IMR-90 (cell line): ENCODE data around the gene PIM3. TPM values are rescaled to one million over a fixed set of nuclear protein-coding genes. Genes with fewer than 3 reads are reported as not detected.

Experiments used
- ATAC-seq: fragments of 200-7000 bp; cut with Tn5 transposase; 2 replicates; pipeline ENCODE4 v1.9.1; 2020; ENCODE audit warnings: low read depth, mild to moderate bottlenecking, moderate library complexity
- BruUV-seq: library from RNA; stranded (reverse); fragments of 400-500 nt; replicated peaks from 2 replicates; lab custom pipeline; 2021; lab: Mats Ljungman, UMichigan
- CTCF ChIA-PET: fragments of 300-600 bp; formaldehyde crosslinking; extraction: SDS; loops from one replicate; lab custom pipeline; 2021; ENCODE audit warnings: antibody characterized with exemption; lab: Yijun Ruan, JAX
- POLR2A ChIA-PET: fragments of 300-600 bp; sonication (Branson Sonifier 250); formaldehyde crosslinking; loops from one replicate; lab custom pipeline; 2022; ENCODE audit warnings: antibody characterized with exemption; ENCODE audit not compliant: unreplicated experiment; lab: Charles Lee
- DNase-seq: peaks from one replicate; pipeline ENCODE4 v3.0.0; 2013
- H2AFZ ChIP-seq: replicated peaks from 2 replicates; pipeline ENCODE3; 2013; ENCODE audit warnings: low read length, mild to moderate bottlenecking; ENCODE audit not compliant: poor library complexity
- H2AK5ac ChIP-seq: 2 replicates; pipeline ENCODE4 v1.6.1; 2013; ENCODE audit warnings: low read depth, low read length, inconsistent platforms
- H2AK9ac ChIP-seq: replicated peaks from 2 replicates; pipeline ENCODE3; 2013; ENCODE audit warnings: mild to moderate bottlenecking, low read depth, low read length, moderate library complexity; ENCODE audit not compliant: poor library complexity
- H2BK120ac ChIP-seq: 2 replicates; pipeline ENCODE4 v1.6.1; 2013; ENCODE audit warnings: low read depth, low read length, inconsistent platforms
- H2BK15ac ChIP-seq: 3 replicates; pipeline ENCODE4 v1.6.1; 2013; ENCODE audit warnings: low read depth, low read length, inconsistent platforms
- H2BK20ac ChIP-seq: 2 replicates; pipeline ENCODE4 v1.6.1; 2013; ENCODE audit warnings: low read depth, mild to moderate bottlenecking, inconsistent platforms, low read length, moderate library complexity
- H2BK5ac ChIP-seq: 2 replicates; pipeline ENCODE4 v1.6.1; 2013; ENCODE audit warnings: mild to moderate bottlenecking, low read depth, low read length, inconsistent platforms; ENCODE audit not compliant: poor library complexity, severe bottlenecking
- H3K14ac ChIP-seq: replicated peaks from 2 replicates; pipeline ENCODE4 v1.6.1; 2013; ENCODE audit warnings: low read depth, low read length, inconsistent platforms
- H3K18ac ChIP-seq: 2 replicates; pipeline ENCODE4 v1.6.1; 2013; ENCODE audit warnings: low read depth, low read length, control low read depth
- H3K23ac ChIP-seq: 2 replicates; pipeline ENCODE4 v1.6.1; 2013; ENCODE audit warnings: low read depth, low read length, inconsistent platforms
- H3K27ac ChIP-seq: 2 replicates; pipeline ENCODE4 v1.5.1; 2013; ENCODE audit warnings: mild to moderate bottlenecking, control low read depth, low read length; ENCODE audit not compliant: insufficient read depth
- H3K27me3 ChIP-seq: 2 replicates; pipeline ENCODE4 v1.6.1; 2013; ENCODE audit warnings: low read length; ENCODE audit not compliant: control insufficient read depth, insufficient read depth
- H3K36me3 ChIP-seq: 2 replicates; pipeline ENCODE4 v1.6.1; 2013; ENCODE audit warnings: low read length, mixed read lengths; ENCODE audit not compliant: control insufficient read depth, insufficient read depth
- H3K4ac ChIP-seq: 2 replicates; pipeline ENCODE4 v1.6.1; 2013; ENCODE audit warnings: low read depth, low read length, inconsistent platforms
- H3K4me1 ChIP-seq: 2 replicates; pipeline ENCODE4 v1.6.1; 2013; ENCODE audit warnings: low read length, mixed read lengths; ENCODE audit not compliant: control insufficient read depth, insufficient read depth
- H3K4me2 ChIP-seq: 2 replicates; pipeline ENCODE4 v1.6.1; 2013; ENCODE audit warnings: low read depth, mild to moderate bottlenecking, control low read depth, low read length, moderate library complexity
- H3K4me3 ChIP-seq: 2 replicates; pipeline ENCODE4 v1.5.1; 2013; ENCODE audit warnings: low read depth, mild to moderate bottlenecking, control low read depth, low read length, moderate library complexity; ENCODE audit not compliant: insufficient read depth
- H3K56ac ChIP-seq: 2 replicates; pipeline ENCODE4 v1.6.1; 2013; ENCODE audit warnings: low read length, inconsistent platforms; ENCODE audit not compliant: insufficient read depth; ENCODE audit errors: extremely low read depth
- H3K79me1 ChIP-seq, 2 experiments: 2 replicates each; pipeline ENCODE4 v1.6.1; 2013; ENCODE audit warnings: low read length in 2 of 2, inconsistent platforms in 1 of 2, low read depth in 1 of 2
- H3K9ac ChIP-seq: 2 replicates; pipeline ENCODE4 v1.6.1; 2013; ENCODE audit warnings: low read depth, low read length, control low read depth
- H3K9me1 ChIP-seq: 2 replicates; pipeline ENCODE4 v1.6.1; 2013; ENCODE audit warnings: low read length, inconsistent platforms; ENCODE audit not compliant: insufficient read depth
- H3K9me3 ChIP-seq: 2 replicates; pipeline ENCODE4 v1.6.1; 2013; ENCODE audit warnings: low read length; ENCODE audit not compliant: control insufficient read depth, insufficient read depth
- H4K20me1 ChIP-seq: 2 replicates; pipeline ENCODE4 v1.6.1; 2013; ENCODE audit warnings: low read length, inconsistent platforms; ENCODE audit not compliant: insufficient read depth
- H4K5ac ChIP-seq: 2 replicates; pipeline ENCODE4 v1.6.1; 2013; ENCODE audit warnings: mild to moderate bottlenecking, low read depth, low read length, control low read depth
- H4K8ac ChIP-seq, 2 experiments: 2 replicates each; pipeline ENCODE4 v1.6.1; 2013; ENCODE audit warnings: low read depth in 2 of 2, low read length in 2 of 2, control low read depth in 1 of 2, inconsistent platforms in 1 of 2
- H4K91ac ChIP-seq: 2 replicates; pipeline ENCODE4 v1.6.1; 2013; ENCODE audit warnings: low read depth, low read length, inconsistent platforms; ENCODE audit not compliant: insufficient read depth
- CEBPB ChIP-seq: IDR thresholded peaks from 2 replicates; pipeline ENCODE4 v1.6.1; 2012; ENCODE audit warnings: low read depth, low read length, improper control_type of control experiment
- CHD1 ChIP-seq: IDR thresholded peaks from 2 replicates; pipeline ENCODE4 v1.6.1; 2012; ENCODE audit warnings: low read depth, low read length, improper control_type of control experiment
- CTCF ChIP-seq: conservative IDR thresholded peaks from 2 replicates; pipeline ENCODE4 v1.5.1; 2012; ENCODE audit warnings: mild to moderate bottlenecking, low read depth, low read length, improper control_type of control experiment
- ELK1 ChIP-seq: fragments of 150-350 bp; IDR thresholded peaks from 2 replicates; pipeline ENCODE4 v1.6.1; 2016; ENCODE audit warnings: low read depth, mild to moderate bottlenecking, low read length, moderate library complexity, borderline replicate concordance
- FOS ChIP-seq: fragments of 150-350 bp; IDR thresholded peaks from 2 replicates; pipeline ENCODE4 v1.6.1; 2016; ENCODE audit warnings: low read depth, low read length
- MAFK ChIP-seq: IDR thresholded peaks from 2 replicates; pipeline ENCODE4 v1.6.1; 2012; ENCODE audit warnings: low read depth, low read length, improper control_type of control experiment
- MAZ ChIP-seq: IDR thresholded peaks from 2 replicates; pipeline ENCODE4 v1.6.1; 2012; ENCODE audit warnings: low read depth, mild to moderate bottlenecking, low read length, improper control_type of control experiment, moderate library complexity, borderline replicate concordance
- MXI1 ChIP-seq: IDR thresholded peaks from 2 replicates; pipeline ENCODE4 v1.6.1; 2012; ENCODE audit warnings: low read depth, mild to moderate bottlenecking, low read length, moderate library complexity, borderline replicate concordance
- NFE2L2 ChIP-seq: fragments of 150-350 bp; IDR thresholded peaks from 2 replicates; pipeline ENCODE4 v1.6.1; 2016; ENCODE audit warnings: low read depth, mild to moderate bottlenecking, low read length
- RAD21 ChIP-seq: IDR thresholded peaks from 2 replicates; pipeline ENCODE4 v1.6.1; 2012; ENCODE audit warnings: low read length, improper control_type of control experiment
- RCOR1 ChIP-seq: IDR thresholded peaks from 2 replicates; pipeline ENCODE4 v1.6.1; 2012; ENCODE audit warnings: mild to moderate bottlenecking, low read length, improper control_type of control experiment; ENCODE audit not compliant: insufficient replicate concordance
- RFX5 ChIP-seq: IDR thresholded peaks from 2 replicates; pipeline ENCODE4 v1.8.0; 2012; ENCODE audit warnings: low read depth, mild to moderate bottlenecking, low read length, moderate library complexity
- SMC3 ChIP-seq: fragments of 150-350 bp; IDR thresholded peaks from 2 replicates; pipeline ENCODE4 v1.6.1; 2016; ENCODE audit warnings: low read depth, mild to moderate bottlenecking, antibody characterized with exemption, low read length, moderate library complexity
- WGBS, 2 experiments: methylation state at CpG; one replicate each; pipeline versions ENCODE4 v1.1.5 to v1.1.7; 2013; ENCODE audit warnings: missing lambda C conversion rate in 2 of 2; ENCODE audit not compliant: insufficient read length in 1 of 2; ENCODE audit errors: extremely low coverage in 2 of 2; 5-methylcytosine and 5-hydroxymethylcytosine counted together
- dilution Hi-C: fragments of 300-500 bp; cut with HindIII; formaldehyde crosslinking; loops from one replicate; pipeline ENCODE4 v1.14.3; 2018; ENCODE audit warnings: low sequenced_read_pairs; ENCODE audit not compliant: unreplicated experiment
- in situ Hi-C: fragments of 300-500 bp; cut with MboI; formaldehyde crosslinking; loops from 3 replicates; pipeline ENCODE4 v1.14.3; 2019; ENCODE audit warnings: low sequenced_read_pairs, inconsistent platforms, mixed read lengths
- intact Hi-C: fragments of 100-400 bp; cut with micrococcal nuclease; formaldehyde crosslinking; loops from 2 replicates; pipeline ENCODE4 v1.10.0; 2022
- polyA plus RNA-seq, 3 experiments: library from polyadenylated mRNA; depleted of rRNA; stranded (reverse); fragments of >200 nt; gene quantifications; 2 replicates each; pipeline ENCODE4 v1.2.3, GENCODE V29; 2012; ENCODE audit warnings: low replicate concordance in 1 of 3
- total RNA-seq: library from RNA; depleted of rRNA; stranded (reverse); fragments of >200 nt; gene quantifications from 2 replicates; pipeline ENCODE4 v1.2.3, GENCODE V29; 2012
- TF ChIP-seq, protein P1 (sequence below): fragments of 150-350 bp; IDR thresholded peaks from 2 replicates; pipeline ENCODE4 v1.6.1; 2017; ENCODE audit warnings: mild to moderate bottlenecking, antibody characterized with exemption, low read length, low read depth

PIM3 gene
- total and polyA plus RNA-seq, 2 of the 4 experiments (the other 2 are of a cell fraction) = 8.6 to 24.7 TPM

- no peak overlapping the region for H2AK9ac ChIP-seq
- in situ Hi-C loops = no loop called here
- H2BK15ac ChIP-seq = no peak overlapping the region
- H4K8ac ChIP-seq = no peak overlapping the region
- no peak overlapping the region for H3K4me3 ChIP-seq
- H2BK20ac ChIP-seq = no peak overlapping the region
- no peak overlapping the region for H2BK120ac ChIP-seq
- WGBS, 2 experiments = 85% methylated on average over 16 of the region's 21 CpGs; no CpG with 5 or more reads in 1 of the 2 experiments
- ChIA-PET POLR2A (no interaction called here), CTCF (no interaction called here)
- no peaks in the 10 kb centered on the region for H3K79me1 ChIP-seq
- no peak for TF ChIP-seq CEBPB
- TF ChIP-seq NFE2L2 = no peak
- TF ChIP-seq, protein P1, sequence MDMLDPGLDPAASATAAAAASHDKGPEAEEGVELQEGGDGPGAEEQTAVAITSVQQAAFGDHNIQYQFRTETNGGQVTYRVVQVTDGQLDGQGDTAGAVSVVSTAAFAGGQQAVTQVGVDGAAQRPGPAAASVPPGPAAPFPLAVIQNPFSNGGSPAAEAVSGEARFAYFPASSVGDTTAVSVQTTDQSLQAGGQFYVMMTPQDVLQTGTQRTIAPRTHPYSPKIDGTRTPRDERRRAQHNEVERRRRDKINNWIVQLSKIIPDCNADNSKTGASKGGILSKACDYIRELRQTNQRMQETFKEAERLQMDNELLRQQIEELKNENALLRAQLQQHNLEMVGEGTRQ = no peak
- TF ChIP-seq MXI1 = no peak
- TF ChIP-seq CTCF = no peak
- TF ChIP-seq MAFK = no peak
- no peak for TF ChIP-seq CHD1
- no peak for TF ChIP-seq MAZ
- TF ChIP-seq FOS = no peak
- TF ChIP-seq RAD21 = no peak
- no peak for TF ChIP-seq SMC3
- no peak for TF ChIP-seq RCOR1
- no peak for TF ChIP-seq RFX5
- TF ChIP-seq ELK1 = no peak
- no peak overlapping the region for H2AK5ac ChIP-seq
- no peak overlapping the region for H4K91ac ChIP-seq
- H3K9ac ChIP-seq = no peak overlapping the region
- no peak overlapping the region for H3K23ac ChIP-seq
- H3K9me3 ChIP-seq = no peaks in the 10 kb centered on the region
- no peak overlapping the region for H2BK5ac ChIP-seq
- no peak overlapping the region for H3K56ac ChIP-seq
- intact Hi-C loops = no loop called here
- no peak for DNase-seq
- no peak overlapping the region for H3K18ac ChIP-seq
- H3K27ac ChIP-seq = no peak overlapping the region
- peaks cover 14% of the 10 kb centered on the region for H3K27me3 ChIP-seq
- H3K9me1 ChIP-seq = peaks cover 4% of the 10 kb centered on the region; the same call in 1 of the 2 replicates
- H3K14ac ChIP-seq = no peak overlapping the region
- H4K20me1 ChIP-seq = no peaks in the 10 kb centered on the region
- BruUV-seq = no TSS peak
- H3K4ac ChIP-seq = no peak overlapping the region
- no peak overlapping the region for H3K4me2 ChIP-seq
- dilution Hi-C loops = no loop called here
- no peak for ATAC-seq
- H3K36me3 ChIP-seq = no peaks in the 10 kb centered on the region
- H3K4me1 ChIP-seq = peaks cover 2% of the 10 kb centered on the region; the same call in 1 of the 2 replicates
- H2AFZ ChIP-seq = no peak overlapping the region
- no peak overlapping the region for H4K5ac ChIP-seq
Measured at GRCh38 chr22:49997932-49998717, 37.6 kb downstream of the PIM3 start.
